GM12873 (cell line): ENCODE data around the gene SLX4IP.

Experiments
- CTCF ChIP-seq: IDR thresholded peaks from 2 replicates; pipeline ENCODE4 v1.5.1; 2012; ENCODE audit warnings: low read depth, mild to moderate bottlenecking, moderate library complexity, low read length, control low read depth; ENCODE audit not compliant: insufficient read depth; ENCODE audit errors: missing control alignments

SLX4IP gene

GRCh38 chr20:10651227-10651990 is 216.3 kb downstream of the SLX4IP start:
- TF ChIP-seq CTCF = no peak

- no peak for TF ChIP-seq CTCF
Measured at GRCh38 chr20:10652185-10652584, 217.1 kb downstream of the SLX4IP start.

- TF ChIP-seq CTCF = no peak
Measured at GRCh38 chr20:10652660-10653261, 217.7 kb downstream of the SLX4IP start.

GRCh38 chr20:10653599-10654249 is 218.6 kb downstream of the SLX4IP start:
- no peak for TF ChIP-seq CTCF

GRCh38 chr20:10654250-10654610 is 219.1 kb downstream of the SLX4IP start:
- no peak for TF ChIP-seq CTCF

GRCh38 chr20:10654630-10655029 is 219.5 kb downstream of the SLX4IP start:
- TF ChIP-seq CTCF = no peak
